Measurements from ENCODE around the gene LMAN1L.

Gene LMAN1L

GRCh38 chr15:74769463-74770025, 43.1 kb upstream of the LMAN1L start:
- TF ChIP-seq, protein P1, sequence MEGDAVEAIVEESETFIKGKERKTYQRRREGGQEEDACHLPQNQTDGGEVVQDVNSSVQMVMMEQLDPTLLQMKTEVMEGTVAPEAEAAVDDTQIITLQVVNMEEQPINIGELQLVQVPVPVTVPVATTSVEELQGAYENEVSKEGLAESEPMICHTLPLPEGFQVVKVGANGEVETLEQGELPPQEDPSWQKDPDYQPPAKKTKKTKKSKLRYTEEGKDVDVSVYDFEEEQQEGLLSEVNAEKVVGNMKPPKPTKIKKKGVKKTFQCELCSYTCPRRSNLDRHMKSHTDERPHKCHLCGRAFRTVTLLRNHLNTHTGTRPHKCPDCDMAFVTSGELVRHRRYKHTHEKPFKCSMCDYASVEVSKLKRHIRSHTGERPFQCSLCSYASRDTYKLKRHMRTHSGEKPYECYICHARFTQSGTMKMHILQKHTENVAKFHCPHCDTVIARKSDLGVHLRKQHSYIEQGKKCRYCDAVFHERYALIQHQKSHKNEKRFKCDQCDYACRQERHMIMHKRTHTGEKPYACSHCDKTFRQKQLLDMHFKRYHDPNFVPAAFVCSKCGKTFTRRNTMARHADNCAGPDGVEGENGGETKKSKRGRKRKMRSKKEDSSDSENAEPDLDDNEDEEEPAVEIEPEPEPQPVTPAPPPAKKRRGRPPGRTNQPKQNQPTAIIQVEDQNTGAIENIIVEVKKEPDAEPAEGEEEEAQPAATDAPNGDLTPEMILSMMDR (IDR thresholded peaks at IDR 0.05; ENCODE audit: insufficient read depth, low read length, missing control alignments): no peak
- ChIA-PET POLR2A (interaction anchor here (1.0 kb wide), 1 partner anchor 134 kb away, joined by 7 read pairs; no protein-coding TSS in a partner anchor), CTCF (interaction anchor here (0.9 to 33.5 kb wide), 61 partner anchors 10 to 440 kb away, joined by 3 to 1672 read pairs (median 6); partner anchors contain the start of genes ARID3B, CLK3, CPLX3 and CSK)
- DNase-seq (ENCODE audit: low read depth, low spot score): no peak
- no peak overlapping the region for H3K4me3 ChIP-seq (ENCODE audit: low read depth, low read length)

DNA sequence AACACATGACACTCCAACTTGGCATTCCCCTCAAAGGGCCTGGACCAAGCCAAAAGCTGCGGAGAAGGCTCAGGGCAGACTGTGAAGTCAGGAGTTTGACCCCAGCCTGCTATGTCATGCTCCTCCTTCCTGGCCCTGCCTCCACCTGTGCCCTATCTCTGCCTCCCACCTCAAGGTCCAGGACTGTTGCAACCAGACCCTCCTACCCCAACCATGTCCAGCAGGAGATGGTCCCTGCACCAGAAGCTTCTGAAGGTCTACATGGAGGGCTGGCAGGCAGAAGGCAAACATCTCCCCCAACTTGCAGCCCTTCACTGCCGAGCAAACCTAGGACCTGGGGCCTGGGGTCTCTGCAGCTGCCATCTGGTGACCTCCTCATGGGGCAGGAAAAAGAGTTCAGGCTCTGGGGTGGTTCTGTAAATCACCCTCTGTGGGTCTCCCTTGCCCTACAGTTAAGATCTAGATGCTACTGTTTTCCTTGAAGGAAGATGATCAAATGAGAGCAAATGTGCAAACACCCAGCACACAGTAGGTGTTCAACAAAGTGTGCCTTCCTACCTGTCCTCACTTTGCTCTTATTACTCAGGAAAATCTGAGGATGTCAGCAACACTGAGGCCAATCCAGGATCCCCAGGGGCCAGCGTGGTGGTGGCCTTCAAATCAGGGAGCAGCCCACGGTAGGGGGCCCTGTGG, 42.3 kb upstream of the LMAN1L start:
- ChIA-PET CTCF (interaction anchor here (0.6 to 33.5 kb wide), 46 partner anchors 11 to 408 kb away, joined by 3 to 1672 read pairs (median 7); partner anchors contain the start of genes CLK3, CPLX3, CSK and CYP1A2), POLR2A (no interaction called here)
- TF ChIP-seq, protein P1 (IDR thresholded peaks at IDR 0.05; ENCODE audit: insufficient read depth, low read length, missing control alignments): no peak
- no peak for DNase-seq (ENCODE audit: low read depth, low spot score)
- no peak overlapping the region for H3K4me3 ChIP-seq (ENCODE audit: low read depth, low read length)

DNA sequence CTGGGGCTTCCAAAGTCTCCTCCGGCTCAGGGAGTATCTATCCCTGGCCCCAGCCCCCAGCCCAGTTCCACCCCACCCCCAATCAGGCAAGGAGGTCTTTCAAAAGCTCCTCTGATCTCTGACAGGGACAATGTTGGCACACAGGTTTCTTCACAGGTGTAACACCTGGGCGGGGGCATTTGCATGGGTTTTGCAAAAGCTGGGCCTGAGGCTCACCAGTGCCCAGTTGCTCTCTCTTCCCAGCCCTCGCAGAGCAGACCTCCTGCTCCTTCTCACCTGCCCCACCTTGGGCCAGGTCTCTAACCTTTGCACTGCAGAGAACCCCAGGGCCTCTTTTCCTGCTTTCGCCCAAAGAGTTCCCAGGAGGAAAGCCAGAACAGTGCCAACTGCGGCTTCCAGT, 39.3 kb upstream of the LMAN1L start:
- POLR2A ChIA-PET: no interaction called here
- DNase-seq (ENCODE audit: low read depth, low spot score): no peak
- no peak overlapping the region for H3K4me3 ChIP-seq (ENCODE audit: low read depth, low read length)
- CTCF ChIA-PET: interaction anchor here (0.7 to 33.5 kb wide), 12 partner anchors 9 to 401 kb away, joined by 3 to 1672 read pairs (median 80); partner anchors contain the start of genes CLK3, CSK and RPP25
- TF ChIP-seq, protein P1 (IDR thresholded peaks at IDR 0.05; ENCODE audit: insufficient read depth, low read length, missing control alignments): no peak

DNA sequence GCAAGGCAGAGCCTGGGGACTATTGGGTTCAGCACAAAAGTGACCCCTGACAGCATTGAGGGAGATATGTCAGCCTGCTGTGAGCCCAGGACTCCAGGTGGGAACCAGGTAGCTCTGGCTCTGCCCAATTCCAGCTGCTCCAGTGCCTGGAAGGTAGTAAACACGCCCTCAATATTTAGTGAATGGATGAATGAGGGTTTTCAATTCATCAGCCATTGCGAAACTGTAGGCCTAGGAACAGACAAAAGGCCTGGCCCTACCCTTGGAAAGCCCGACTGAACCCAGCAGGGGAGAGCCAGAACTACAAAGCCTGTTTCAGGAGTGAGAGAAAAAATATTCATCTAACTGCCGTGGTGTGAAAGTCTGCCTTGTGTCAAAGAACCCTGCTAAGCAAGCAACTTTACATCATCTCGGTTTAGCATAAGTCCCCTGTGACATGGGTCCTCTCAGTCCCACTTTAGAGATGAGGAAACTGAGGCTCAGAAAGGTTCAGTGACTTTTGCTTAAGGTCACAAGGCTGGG, 38.8 kb upstream of the LMAN1L start:
- TF ChIP-seq, protein P1 (IDR thresholded peaks at IDR 0.05; ENCODE audit: insufficient read depth, low read length, missing control alignments): no peak
- ChIA-PET POLR2A (no interaction called here), CTCF (interaction anchor here (0.7 to 33.5 kb wide), 13 partner anchors 9 to 401 kb away, joined by 3 to 1672 read pairs (median 53); partner anchors contain the start of genes CLK3, CSK and RPP25)
- no peak overlapping the region for H3K4me3 ChIP-seq (ENCODE audit: low read depth, low read length)
- DNase-seq (ENCODE audit: low read depth, low spot score): no peak

- TF ChIP-seq, protein P1 (IDR thresholded peaks at IDR 0.05; ENCODE audit: insufficient read depth, low read length, missing control alignments): no peak
- no peak for DNase-seq (ENCODE audit: low read depth, low spot score)
- ChIA-PET CTCF (interaction anchor here (1.2 to 33.5 kb wide), 7 partner anchors 8 to 178 kb away, joined by 3 to 1672 read pairs (median 5); partner anchors contain the start of genes CLK3, CSK and RPP25), POLR2A (no interaction called here)
- H3K4me3 ChIP-seq (ENCODE audit: low read depth, low read length): no peak overlapping the region
Measured at GRCh38 chr15:74775132-74775562, 37.5 kb upstream of the LMAN1L start.

DNA sequence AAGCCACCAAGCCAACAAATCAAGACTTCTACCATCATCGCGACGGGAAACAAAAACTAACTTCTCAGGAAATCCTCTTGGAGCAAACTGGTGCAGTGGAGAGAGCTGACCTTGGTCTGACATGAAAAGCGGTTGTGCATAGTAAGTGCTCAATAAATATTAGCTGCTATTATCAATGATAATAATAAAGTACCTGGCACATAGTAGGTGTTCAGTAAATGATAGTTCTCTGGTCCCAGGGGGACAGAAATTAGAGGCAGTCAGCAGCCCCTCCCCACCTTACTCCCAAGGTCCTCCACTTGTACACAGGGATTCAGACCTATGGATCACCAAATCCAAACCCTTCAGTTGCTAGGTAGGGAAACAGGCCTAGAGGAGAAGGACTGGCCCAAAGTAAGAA, 36.7 kb upstream of the LMAN1L start:
- DNase-seq (ENCODE audit: low read depth, low spot score): no peak
- POLR2A ChIA-PET: no interaction called here
- CTCF ChIA-PET: interaction anchor here (1.0 to 33.5 kb wide), 8 partner anchors 7 to 177 kb away, joined by 3 to 1672 read pairs (median 66); partner anchors contain the start of genes CLK3, CSK and RPP25
- H3K4me3 ChIP-seq (ENCODE audit: low read depth, low read length): no peak overlapping the region
- TF ChIP-seq, protein P1 (IDR thresholded peaks at IDR 0.05; ENCODE audit: insufficient read depth, low read length, missing control alignments): no peak
